ENCODE data around the gene INKA2. TPM values are rescaled to one million over a fixed set of nuclear protein-coding genes. Genes with fewer than 3 reads are reported as not detected.

INKA2 gene
- 0.67 and 1.6 TPM in 2 replicates for total RNA-seq (2014; rRNA removed; shearing (Covaris generic))
- 0.47 and 14.7 TPM in 2 replicates for polyA plus RNA-seq (2014; cell fraction: nucleus; rRNA removed)

DNA sequence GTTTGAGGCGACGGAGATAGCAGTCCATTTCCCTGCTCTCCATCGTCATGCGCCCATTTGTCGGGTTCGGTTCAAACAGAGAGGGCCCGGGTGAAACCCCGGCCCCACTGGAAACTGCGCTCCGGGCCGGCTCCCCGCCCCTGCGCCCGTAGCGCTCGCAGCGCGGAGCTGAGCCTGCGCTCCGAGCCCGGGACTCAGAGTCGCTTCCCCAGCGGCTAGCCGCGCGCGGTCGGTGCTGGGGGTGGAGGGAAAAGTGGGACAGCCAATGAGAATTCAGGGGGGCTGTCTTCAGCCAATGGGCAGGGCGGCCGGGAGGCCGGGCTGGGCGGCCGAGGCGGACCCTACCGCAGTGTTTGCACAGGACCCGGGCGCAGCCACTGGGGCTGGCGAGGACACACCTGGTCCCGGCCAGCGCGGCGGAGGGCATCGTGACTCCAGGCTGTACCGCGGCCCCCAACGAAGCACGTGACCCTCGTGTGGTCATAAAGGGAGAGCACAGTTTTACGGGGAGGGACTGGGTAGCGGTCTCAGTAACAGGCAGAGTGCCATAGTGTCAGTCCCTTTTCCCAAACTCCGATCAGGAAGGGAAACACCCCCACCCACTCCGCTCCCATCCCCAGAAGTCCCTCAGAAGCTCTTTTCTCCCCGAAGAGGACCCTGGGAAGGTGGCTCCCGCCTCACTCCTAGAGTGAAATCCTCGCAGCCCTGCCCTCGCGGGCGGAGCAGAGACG is at the start of gene INKA2:
Gene INKA2, minus strand, starts transcription at position 202 of the 731 bp plus-strand sequence. Its CDS starts 153 bp downstream, at position 49.
- DNase-seq (ENCODE audit: extremely low read depth, low read depth), result peak; percentile 76

DNA sequence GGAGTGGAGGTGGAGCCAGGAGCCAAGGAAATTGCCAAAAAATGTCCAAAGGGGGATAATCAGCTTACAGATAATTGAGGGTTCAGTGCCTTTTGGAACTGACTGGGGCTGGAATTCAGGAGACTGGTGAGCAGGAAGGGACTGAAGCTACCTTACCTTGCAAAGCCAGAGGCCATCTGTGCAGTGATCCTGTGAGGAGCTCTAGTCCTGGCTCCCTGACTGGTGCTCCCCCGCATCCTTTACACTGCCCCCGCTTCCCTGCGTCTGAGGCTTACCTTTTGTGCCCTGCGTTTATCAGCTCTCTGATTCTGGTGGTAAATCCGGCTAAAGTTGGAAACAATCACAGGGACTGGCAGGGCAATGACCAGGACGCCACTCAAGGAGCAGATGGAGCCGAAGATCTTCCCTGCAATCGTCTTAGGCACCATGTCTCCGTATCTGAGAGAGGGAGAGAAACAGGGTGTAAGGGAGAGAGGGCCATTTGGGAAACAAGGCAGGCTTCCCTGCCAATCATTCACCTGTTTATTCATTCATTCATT is 47.5 kb upstream of the INKA2 start:
- DNase-seq (ENCODE audit: extremely low read depth, low read depth), result no peak

DNA sequence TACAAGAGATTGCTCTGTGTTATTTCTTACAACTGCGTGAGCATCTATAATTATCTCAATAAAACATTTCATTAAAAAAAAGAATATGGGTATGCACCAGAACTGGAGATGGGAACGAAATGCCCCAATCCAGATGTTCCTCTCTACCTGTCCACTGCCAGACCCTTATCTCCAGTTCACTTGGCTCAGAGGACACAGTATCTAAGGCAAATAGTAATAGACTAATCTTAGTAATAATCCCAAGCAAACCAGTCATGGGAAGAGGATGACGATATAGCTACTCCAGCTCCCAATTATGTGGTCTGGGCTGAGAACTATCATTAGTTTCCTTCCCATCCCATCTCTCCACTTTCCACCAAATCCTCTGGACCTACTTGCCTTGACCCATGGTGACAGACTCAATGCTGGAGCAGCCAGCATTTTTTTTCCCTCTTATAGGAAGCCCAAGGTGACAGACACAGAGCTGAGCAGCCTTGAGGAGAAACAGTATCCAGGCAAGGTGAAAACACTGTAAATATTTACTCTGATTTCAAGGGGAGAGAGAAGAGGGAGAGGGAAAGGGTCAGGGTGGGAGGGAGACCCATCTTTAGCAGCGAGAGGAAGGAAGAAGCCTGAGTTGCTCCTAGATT is 45.2 kb upstream of the INKA2 start:
- DNase-seq (ENCODE audit: extremely low read depth, low read depth), result no peak

DNA sequence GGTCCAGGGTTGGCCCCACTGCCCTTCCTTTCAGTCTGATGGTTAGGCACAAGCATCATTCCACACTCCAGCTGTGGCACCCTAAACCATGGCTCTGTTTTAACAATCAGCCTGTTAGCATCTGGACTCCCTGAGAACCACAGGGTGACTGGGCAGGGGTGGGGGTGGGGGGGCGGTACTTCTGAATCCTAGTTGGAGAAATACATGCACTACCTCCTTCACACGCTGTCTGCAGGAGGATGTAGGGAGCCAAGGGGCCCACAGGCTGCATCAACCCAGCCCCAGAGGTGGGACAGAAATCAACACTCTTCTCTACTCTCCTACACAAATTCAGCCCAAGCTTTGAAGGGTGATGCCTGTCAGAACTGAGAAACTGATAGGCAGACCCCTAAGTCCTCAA is 40.4 kb upstream of the INKA2 start:
- no peak for DNase-seq (ENCODE audit: extremely low read depth, low read depth)

DNA sequence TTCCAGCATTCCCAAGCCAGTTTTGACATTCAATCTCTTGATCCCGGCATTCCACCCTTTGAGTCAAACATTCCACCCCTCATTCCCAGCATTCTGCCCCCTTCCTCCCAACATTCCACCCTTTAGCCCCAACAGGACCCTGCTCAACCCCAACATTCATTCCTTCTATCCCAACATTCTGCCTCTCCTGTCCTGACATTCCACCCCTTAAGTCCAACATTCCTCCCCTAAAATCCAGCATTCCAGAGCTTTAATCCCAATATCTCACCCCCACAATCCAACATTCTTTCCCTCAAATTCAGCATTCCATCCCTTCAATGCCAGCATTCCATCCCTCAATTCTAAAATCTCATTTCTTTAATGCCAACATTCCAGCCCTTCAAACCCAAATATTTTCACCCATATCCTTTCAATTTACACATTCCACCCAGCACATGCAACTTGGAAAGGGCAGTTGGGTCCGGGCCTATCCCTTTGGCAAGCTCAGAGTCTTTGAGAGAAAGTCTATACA is 39.4 kb upstream of the INKA2 start:
- no peak for DNase-seq (ENCODE audit: extremely low read depth, low read depth)

DNA sequence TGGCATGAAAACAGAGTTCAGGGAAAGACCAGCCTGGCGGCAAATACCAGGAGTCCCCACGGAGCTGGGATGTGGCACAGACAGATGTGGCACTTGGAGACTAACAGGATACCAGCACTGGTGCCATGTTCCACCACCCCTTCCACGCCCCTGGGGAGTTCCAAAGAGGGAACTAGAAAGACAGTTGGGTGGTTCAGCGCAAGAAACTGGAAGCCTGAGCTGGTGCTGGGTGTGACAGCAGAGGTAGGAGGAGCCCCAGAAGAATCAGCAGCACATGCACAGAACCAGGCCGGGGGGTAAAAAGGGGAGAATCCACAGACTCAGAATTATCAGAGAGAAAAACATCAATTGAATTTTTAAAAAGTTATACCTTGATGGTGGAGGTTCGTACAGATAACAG is 38.9 kb upstream of the INKA2 start:
- no peak for DNase-seq (ENCODE audit: extremely low read depth, low read depth)

DNA sequence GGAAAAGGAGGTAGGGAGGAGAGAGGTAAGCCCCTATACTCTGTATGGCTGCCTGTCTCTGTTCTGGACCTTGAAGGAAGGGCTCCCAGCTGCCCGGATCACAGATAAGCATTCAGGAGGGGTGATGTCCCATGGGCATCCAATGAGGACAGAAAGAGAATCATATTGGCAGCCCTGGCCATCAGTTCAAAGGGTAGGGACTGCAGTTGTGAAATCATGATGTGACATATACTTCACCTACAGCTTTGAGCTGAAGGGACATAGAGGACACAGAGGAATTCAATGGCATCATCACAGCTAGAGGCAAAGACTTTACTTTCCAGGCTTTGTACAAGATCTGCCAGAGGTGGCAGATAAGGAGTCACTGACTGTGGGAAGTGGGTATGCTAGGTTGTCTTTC is 38.1 kb upstream of the INKA2 start:
- DNase-seq (ENCODE audit: extremely low read depth, low read depth), result no peak

DNA sequence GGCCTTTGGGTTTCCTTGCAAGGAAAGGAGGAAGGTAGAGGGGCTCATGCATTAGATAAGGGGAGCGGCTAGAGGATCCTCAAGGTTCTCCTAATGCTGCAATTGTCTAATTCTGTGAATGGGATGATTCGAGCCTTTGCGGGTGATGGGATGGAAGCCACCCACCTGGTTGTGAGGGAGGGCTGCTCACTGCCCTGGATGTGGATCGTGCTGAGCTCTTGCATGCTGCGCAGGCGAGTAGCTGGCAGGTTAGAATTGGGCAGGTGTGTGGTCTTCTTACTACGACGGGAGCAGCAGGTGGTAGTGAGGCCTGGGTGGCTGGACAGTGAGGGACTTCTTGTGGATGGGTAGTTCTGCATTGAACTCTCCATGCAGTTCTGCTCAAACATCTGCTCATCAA is 37.7 kb upstream of the INKA2 start:
- DNase-seq (ENCODE audit: extremely low read depth, low read depth), result no peak

DNA sequence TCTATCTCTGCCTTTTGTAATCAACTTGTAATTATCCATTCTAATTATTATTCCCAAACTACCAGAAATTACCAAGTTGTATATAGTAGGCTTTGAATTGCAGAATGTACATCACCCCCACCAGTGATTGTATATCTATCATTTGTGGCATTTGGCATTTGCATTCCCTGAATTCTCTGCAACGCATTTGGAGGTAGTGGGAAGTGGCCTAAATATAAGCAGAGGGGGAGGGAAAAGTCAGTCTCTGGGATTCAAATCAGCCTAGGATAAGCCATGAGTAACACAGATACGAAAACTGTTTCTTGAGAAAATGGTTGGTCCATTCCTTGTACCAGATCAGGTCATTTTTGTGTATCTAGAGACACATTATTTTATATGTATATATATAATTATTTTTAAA is 37.2 kb upstream of the INKA2 start:
- no peak for DNase-seq (ENCODE audit: extremely low read depth, low read depth)

DNA sequence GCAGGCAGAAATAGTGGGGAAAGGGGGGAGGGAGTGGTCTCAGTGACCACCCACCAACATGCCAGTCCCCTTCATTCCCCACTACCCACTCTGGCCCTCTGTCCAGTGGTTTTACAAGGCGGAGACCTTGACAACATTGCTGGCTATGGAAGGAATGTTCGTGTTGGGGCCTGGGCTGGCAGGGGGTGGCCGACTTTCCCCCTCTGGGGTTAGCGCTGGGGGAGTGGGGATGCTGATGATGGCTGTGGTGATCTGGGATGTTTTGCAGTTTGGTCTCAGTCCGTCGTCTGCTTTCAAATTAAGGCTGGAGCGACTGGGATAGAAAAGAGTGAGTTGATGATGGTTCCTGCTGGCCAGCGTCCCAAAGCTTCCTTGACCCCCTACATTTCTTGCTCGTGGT is 36.8 kb upstream of the INKA2 start:
- no peak for DNase-seq (ENCODE audit: extremely low read depth, low read depth)

DNA sequence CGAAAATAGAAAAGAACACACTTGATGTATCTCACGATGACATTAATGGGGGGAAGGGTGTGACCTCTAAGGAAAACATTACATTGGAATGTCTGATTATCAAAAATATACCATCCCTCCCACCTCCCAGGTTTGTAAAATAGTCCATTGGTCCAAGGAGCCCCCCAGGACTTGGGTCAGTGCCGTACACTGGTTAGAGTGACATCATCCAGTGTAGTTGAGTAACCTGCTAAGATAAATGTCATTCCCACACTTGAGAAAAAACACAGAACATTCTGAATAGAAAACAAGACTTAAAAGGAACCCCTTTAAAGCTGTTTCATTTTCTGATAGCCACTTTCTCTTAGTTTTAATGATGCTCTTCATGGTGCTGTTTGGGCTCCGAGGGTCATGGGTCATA is 31.7 kb upstream of the INKA2 start:
- no peak for DNase-seq (ENCODE audit: extremely low read depth, low read depth)

DNA sequence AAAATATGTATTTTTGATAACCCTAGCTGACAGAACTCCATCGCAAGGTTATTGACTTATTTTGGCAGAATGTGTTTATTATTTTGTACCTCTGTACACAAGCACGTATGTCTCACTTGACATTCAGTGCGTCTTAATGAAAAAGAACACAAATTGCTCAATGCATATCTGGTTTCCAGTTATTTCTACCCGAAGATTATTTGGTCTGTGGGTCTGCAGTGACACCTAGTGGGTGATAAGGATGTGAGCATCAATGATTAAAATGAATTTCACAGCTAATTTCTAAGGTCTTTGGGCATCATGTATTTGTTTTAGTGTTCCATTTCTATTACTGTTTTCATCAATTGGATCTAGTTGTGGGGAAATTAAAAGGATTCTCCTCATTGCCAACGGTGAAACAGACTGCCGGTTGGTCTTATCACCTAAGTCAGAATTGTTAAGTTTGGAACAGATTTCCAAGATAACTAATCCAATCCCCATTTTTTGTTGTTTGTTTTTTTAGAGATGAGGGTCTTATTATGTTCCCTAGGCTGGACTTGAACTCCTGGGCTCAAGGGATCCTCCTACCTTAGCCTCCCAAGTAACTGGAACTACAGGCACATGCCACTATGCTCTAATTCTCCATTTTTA is 30.4 kb upstream of the INKA2 start:
- DNase-seq (ENCODE audit: extremely low read depth, low read depth), result peak; percentile 60

DNA sequence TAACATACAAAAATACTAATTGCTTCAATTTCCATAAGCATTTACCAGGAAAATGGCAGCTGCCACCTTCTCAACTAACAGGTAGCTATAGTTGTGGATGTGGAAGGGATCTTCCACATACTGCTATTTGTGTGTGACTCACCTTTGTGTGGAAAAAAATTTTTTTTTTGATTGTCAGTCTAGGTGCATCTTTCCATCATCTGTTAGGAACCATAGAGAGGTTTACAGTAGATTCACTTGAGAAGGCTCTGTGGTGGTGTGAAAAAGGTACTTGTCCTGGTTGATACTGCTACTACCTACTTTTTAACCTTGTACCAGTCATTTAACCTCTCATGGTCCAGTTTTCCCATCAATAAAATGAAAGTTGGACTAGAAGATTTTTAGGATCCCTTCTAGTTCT is 29.4 kb upstream of the INKA2 start:
- DNase-seq (ENCODE audit: extremely low read depth, low read depth), result no peak

DNA sequence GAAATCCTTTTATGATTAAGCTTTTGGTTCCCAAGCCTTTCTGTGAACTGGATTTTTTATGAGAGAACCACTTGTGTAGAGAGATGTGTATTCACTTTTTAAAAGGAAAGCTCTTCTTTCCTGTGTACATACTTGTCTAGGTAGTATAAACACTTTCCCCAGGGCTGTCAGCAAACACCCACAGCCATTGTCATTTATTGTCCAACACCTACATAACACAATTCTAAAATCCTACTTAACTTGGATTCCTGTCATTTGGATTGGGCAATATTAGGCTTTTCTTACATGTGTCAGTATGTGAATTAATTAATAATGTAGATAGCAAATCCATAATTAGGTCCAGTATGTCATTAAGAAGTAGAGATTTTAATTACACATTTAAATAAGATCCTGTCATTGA is 28.8 kb upstream of the INKA2 start:
- no peak for DNase-seq (ENCODE audit: extremely low read depth, low read depth)

DNA sequence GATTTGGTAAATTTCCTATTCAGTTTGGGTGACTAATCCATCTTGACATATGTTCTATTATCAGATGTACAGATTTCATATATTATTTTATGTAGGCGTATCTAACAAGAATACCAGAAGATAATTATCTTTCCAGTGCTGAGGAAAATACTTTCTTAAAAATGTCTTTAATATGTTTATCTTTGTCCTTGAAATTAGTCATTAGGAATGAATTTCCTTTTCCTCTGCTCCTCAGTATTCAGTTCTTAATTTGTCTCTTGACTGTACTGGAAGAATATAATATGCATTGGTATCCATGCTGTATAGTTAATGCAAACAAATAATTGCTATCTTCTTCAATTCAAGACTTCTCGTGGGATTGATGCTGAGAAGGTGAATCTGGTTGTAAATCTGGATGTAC is 23.1 kb upstream of the INKA2 start:
- DNase-seq (ENCODE audit: extremely low read depth, low read depth), result no peak

DNA sequence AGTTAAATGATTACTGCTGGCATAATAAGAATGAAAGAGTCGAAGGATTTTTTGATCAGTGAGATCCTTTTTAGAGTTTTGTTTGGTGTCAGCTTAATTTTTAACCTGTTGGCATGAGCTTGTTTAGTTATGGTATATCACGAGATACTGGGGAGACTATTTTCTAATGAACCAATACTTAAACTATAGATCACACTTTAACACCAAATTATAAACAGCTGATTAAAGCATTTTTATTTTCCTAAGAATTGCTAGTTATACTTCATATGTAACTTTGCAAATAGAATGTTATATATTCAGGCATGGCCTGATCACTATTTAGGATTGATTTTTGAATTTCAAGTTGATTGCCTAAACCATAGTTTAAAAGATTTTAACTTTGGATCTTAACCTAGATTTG is 22.5 kb upstream of the INKA2 start:
- DNase-seq (ENCODE audit: extremely low read depth, low read depth), result no peak

DNA sequence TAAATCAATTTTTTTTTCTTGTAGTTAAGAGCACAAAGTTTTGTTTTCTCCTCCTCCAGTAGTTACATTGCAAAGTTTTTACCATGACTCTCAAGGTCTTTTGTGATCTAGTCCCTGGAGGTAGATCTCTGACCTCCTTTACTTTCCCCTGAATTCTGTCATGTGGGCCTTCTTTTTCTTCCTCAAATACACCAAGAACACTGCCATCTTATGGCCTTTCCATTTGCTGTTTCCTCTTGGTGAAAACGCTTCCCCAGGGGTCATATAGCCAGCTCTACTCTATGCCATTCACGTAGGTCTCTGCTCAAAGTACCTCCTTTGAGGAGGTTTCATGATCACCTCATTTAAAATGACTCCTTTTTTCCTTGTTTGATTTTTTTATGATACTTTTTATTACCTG is 19.2 kb upstream of the INKA2 start:
- no peak for DNase-seq (ENCODE audit: extremely low read depth, low read depth)

DNA sequence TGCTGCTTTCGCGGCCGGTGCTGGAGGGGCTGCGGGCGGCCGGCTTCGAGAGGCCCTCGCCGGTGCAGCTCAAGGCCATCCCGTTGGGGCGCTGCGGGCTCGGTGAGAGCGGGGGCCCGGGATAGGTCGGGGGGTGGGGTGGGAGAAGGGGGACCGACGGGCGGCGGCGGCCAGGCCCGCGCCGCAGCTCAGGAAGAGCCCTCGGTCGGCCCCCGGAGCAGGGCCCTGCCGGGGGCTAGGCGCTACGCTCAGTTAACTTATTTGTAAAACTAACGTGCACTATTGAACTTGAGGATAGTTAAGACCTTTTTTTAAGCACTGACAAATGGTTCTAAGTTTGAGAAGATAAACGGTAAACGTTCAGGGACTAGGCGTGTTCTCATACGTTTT is 16.9 kb upstream of the INKA2 start:
- no peak for DNase-seq (ENCODE audit: extremely low read depth, low read depth)

DNA sequence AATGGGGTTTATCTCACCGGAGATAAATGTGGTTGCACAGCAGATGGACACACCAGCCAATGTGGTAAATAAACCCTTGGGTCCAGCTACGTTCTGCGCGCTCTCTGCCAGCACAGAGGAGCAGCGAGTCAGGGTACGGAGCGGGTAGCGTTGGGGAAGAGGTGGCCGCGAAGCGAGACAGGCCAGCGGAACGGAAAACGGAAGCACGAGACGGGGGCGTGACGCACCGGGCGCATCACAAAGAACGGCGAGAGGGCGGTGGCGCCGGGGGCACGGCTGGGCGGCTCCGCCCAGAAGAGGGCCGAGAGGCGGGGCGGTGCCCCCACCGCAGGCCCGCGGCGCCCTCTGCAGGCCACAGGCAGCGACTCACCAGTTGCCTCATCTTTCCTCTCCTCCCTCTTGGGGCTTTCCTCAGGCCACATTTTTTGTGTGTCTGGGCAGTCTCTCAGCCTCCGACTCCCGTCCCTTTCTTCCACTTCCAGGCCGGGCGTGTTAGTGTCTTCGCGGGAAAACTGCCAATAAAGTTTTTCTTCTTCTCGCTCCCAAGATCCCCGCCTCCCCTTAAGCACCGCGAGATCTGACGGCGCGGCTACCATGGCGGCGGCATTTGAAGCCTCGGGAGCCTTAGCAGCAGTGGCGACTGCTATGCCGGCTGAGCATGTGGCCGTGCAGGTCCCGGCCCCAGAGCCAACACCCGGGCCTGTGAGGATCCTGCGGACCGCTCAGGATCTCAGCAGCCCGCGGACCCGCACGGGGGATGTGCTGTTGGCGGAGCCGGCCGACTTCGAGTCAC is 16.3 kb upstream of the INKA2 start, which contains the start of gene DDX20:
Gene DDX20, plus strand, starts transcription at position 571 of the 793 bp plus-strand sequence. Its CDS starts 24 bp downstream, at position 595.
- peak; percentile 90 for DNase-seq (ENCODE audit: extremely low read depth, low read depth)

DNA sequence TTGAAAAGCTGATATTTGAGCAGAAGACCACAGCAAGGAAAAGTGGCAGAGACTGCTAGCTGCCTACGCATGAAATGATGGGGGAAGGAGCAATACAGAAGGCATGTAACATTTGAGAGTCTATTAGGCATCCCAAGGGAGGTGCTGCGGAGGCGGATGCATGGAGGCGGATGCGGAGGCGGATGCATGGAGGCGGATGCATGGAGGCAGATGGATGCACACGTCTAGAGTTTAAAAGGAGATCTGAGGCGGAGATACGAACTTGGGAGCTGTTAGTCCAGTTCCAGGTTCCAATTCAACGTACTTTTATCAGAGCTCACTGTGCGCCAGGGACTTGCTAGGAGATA is 15.8 kb upstream of the INKA2 start:
- peak; percentile 42 for DNase-seq (ENCODE audit: extremely low read depth, low read depth)

All from NCI-H460 (cell line).